Astrocyte (in vitro differentiated cells and primary cell): ENCODE measurements around the gene DNAH17. TPM values are rescaled to one million over a fixed set of nuclear protein-coding genes. Genes with fewer than 3 reads are reported as not detected.

Source experiments
- DNase-seq: peaks from one replicate; pipeline ENCODE4 v3.0.0-alpha.2; 2010; ENCODE audit warnings: low read depth
- FAIRE-seq: peaks from 2 replicates; lab custom pipeline; 2011; peaks lifted over from hg19 to GRCh38; lab: Jason Lieb, UNC
- H2AFZ ChIP-seq: 2 replicates; pipeline ENCODE4 v1.6.0; 2012; ENCODE audit warnings: low read depth, low read length, inconsistent platforms
- H3K27ac ChIP-seq: 2 replicates; pipeline ENCODE4 v1.5.1; 2011; ENCODE audit warnings: low read depth, low read length, inconsistent platforms
- H3K27me3 ChIP-seq: 2 replicates; pipeline ENCODE4 v1.6.0; 2011; ENCODE audit warnings: low read length, inconsistent platforms; ENCODE audit not compliant: insufficient read depth
- H3K36me3 ChIP-seq: 2 replicates; pipeline ENCODE4 v1.5.1; 2011; ENCODE audit warnings: low read length, inconsistent platforms; ENCODE audit not compliant: insufficient read depth
- H3K4me1 ChIP-seq: 2 replicates; pipeline ENCODE4 v1.5.1; 2011; ENCODE audit warnings: low read length, inconsistent platforms; ENCODE audit not compliant: insufficient read depth
- H3K4me2 ChIP-seq: 2 replicates; pipeline ENCODE4 v1.6.0; 2012; ENCODE audit warnings: low read length, inconsistent platforms
- H3K4me3 ChIP-seq: 2 replicates; pipeline ENCODE4 v1.5.1; 2011; ENCODE audit warnings: low read depth, mild to moderate bottlenecking, low read length, inconsistent platforms; ENCODE audit not compliant: insufficient read depth
- H3K79me2 ChIP-seq: 2 replicates; pipeline ENCODE4 v1.6.0; 2012; ENCODE audit warnings: mild to moderate bottlenecking, low read length, inconsistent platforms; ENCODE audit not compliant: insufficient read depth
- H3K9ac ChIP-seq: 2 replicates; pipeline ENCODE4 v1.6.0; 2012; ENCODE audit warnings: mild to moderate bottlenecking, low read length, inconsistent platforms
- H3K9me3 ChIP-seq: 2 replicates; pipeline ENCODE4 v1.5.1; 2012; ENCODE audit warnings: low read depth, mild to moderate bottlenecking, low read length, inconsistent platforms; ENCODE audit not compliant: insufficient read depth
- H4K20me1 ChIP-seq: 2 replicates; pipeline ENCODE4 v1.6.0; 2012; ENCODE audit warnings: low read length, inconsistent platforms; ENCODE audit not compliant: insufficient read depth
- H3K27ac Mint-ChIP-seq: one replicate; pipeline ENCODE4 v1.8.0; 2021; ENCODE audit warnings: mild to moderate bottlenecking, mixed read lengths; ENCODE audit not compliant: unreplicated experiment
- H3K27me3 Mint-ChIP-seq: one replicate; pipeline ENCODE4 v1.8.0; 2021; ENCODE audit warnings: low read depth, mixed read lengths; ENCODE audit not compliant: unreplicated experiment
- H3K36me3 Mint-ChIP-seq: one replicate; pipeline ENCODE4 v1.8.0; 2021; ENCODE audit warnings: low read depth, mixed read lengths; ENCODE audit not compliant: unreplicated experiment
- H3K4me1 Mint-ChIP-seq: one replicate; pipeline ENCODE4 v1.8.0; 2021; ENCODE audit warnings: low read depth, mixed read lengths; ENCODE audit not compliant: unreplicated experiment
- H3K4me3 Mint-ChIP-seq: one replicate; pipeline ENCODE4 v1.8.0; 2021; ENCODE audit warnings: mild to moderate bottlenecking, moderate library complexity, mixed read lengths; ENCODE audit not compliant: unreplicated experiment
- H3K9me3 Mint-ChIP-seq: one replicate; pipeline ENCODE4 v1.8.0; 2021; ENCODE audit warnings: mild to moderate bottlenecking, mixed read lengths; ENCODE audit not compliant: unreplicated experiment
- EZH2 ChIP-seq: IDR thresholded peaks from 2 replicates; pipeline ENCODE4 v1.6.1; 2012; ENCODE audit warnings: mild to moderate bottlenecking, low read length, inconsistent platforms; ENCODE audit not compliant: insufficient read depth
- total RNA-seq: library from RNA; stranded (reverse); gene quantifications from 2 replicates; pipeline ENCODE4 v1.2.1, GENCODE V29; 2021
- TF ChIP-seq, protein P1 (sequence below): IDR thresholded peaks from 2 replicates; pipeline ENCODE4 v1.5.1; 2011; ENCODE audit warnings: low read depth, mild to moderate bottlenecking, inconsistent platforms, low read length, moderate library complexity; ENCODE audit not compliant: insufficient read depth

Gene DNAH17
- total RNA-seq, 1 donor from 2014 or later, result 0.14 TPM

DNA sequence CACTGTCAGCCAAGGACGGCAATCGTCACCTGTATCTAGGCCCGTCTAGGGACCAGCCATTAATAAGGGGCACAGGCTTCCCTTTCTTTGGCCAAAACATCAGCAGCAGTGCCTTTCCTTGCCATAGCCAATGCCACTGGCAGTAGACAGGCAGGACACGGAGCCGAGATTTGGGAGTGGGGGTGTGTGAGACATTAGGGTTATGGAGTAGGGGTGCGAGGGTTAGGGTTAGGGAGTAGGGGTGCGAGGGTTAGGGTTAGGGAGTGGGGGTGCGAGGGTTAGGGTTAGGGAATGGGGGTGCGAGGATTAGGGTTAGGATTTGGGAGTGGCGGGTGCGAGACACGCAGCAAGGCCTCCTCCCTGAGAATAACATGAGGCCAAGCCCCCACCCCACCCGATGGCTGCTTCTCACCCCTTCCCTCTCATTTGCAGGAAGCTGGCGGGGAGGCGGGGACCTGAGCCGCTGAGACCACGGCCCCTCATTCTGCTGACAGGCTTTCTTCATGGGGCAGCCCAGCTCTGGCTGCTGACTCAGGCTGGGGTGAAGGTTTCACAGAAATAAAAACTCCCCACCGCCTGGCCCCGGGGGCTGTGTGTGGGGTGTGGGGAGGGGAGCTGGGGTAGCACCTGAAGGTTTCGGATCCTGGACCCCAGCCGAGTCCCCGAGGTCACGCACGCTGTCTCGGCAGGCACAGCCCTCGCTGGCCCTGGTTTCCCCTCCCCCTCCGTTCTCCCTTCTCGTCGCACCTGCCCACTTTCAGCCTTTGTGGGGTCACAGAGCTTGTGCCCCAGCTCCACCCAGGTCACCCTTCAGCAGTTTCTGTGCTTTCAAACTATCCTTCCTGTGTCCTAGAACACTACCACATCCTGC, 104.9 kb downstream of the DNAH17 start:
- Mint-ChIP-seq H3K4me1 (no peaks in the 10 kb centered on the region), H3K36me3 (no peaks in the 10 kb centered on the region), H3K4me3 (no peak overlapping the region), H3K9me3 (peaks cover 5% of the 10 kb centered on the region), H3K27ac (no peak overlapping the region), H3K27me3 (peaks cover 42% of the 10 kb centered on the region)
- Histone ChIP-seq H3K4me1 (no peaks in the 10 kb centered on the region), H3K4me2 (no peak overlapping the region), H4K20me1 (no peaks in the 10 kb centered on the region), H2AFZ (no peak overlapping the region), H3K4me3 (no peak overlapping the region), H3K79me2 (no peaks in the 10 kb centered on the region), H3K9me3 (peaks cover under 1% of the 10 kb centered on the region), H3K27ac (no peak overlapping the region), H3K36me3 (no peaks in the 10 kb centered on the region), H3K27me3 (peaks cover 5% of the 10 kb centered on the region), H3K9ac (no peak overlapping the region)
- FAIRE-seq, result no peak
- no peak for DNase-seq
- no peak for TF ChIP-seq EZH2
- TF ChIP-seq, protein P1, sequence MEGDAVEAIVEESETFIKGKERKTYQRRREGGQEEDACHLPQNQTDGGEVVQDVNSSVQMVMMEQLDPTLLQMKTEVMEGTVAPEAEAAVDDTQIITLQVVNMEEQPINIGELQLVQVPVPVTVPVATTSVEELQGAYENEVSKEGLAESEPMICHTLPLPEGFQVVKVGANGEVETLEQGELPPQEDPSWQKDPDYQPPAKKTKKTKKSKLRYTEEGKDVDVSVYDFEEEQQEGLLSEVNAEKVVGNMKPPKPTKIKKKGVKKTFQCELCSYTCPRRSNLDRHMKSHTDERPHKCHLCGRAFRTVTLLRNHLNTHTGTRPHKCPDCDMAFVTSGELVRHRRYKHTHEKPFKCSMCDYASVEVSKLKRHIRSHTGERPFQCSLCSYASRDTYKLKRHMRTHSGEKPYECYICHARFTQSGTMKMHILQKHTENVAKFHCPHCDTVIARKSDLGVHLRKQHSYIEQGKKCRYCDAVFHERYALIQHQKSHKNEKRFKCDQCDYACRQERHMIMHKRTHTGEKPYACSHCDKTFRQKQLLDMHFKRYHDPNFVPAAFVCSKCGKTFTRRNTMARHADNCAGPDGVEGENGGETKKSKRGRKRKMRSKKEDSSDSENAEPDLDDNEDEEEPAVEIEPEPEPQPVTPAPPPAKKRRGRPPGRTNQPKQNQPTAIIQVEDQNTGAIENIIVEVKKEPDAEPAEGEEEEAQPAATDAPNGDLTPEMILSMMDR, result no peak

DNA sequence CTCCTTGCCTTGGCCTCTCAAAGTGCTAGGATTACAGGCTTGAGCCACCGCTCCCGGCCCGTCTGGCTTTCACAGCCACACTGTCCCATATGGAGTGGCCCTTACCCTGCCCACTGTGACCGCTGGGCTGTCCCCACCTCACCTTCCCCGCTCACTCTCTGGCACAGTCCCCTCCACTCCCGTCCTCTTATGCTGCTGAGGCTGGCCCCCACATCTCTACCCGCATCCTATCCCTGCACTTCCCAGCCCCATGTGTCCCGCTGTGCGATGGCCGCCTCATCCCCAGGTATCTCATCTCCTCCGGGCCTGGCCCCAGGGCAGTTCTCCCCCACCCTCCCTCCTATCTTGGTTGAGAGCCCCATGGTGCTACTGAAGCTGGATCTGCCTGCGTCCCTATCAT, 105.6 kb downstream of the DNAH17 start:
- Mint-ChIP-seq H3K36me3 (no peaks in the 10 kb centered on the region), H3K9me3 (peaks cover 5% of the 10 kb centered on the region), H3K27me3 (peaks cover 43% of the 10 kb centered on the region), H3K4me3 (no peak overlapping the region), H3K4me1 (no peaks in the 10 kb centered on the region), H3K27ac (no peak overlapping the region)
- FAIRE-seq, result no peak
- Histone ChIP-seq H3K9ac (no peak overlapping the region), H3K4me1 (no peaks in the 10 kb centered on the region), H3K9me3 (peaks cover 2% of the 10 kb centered on the region), H4K20me1 (no peaks in the 10 kb centered on the region), H3K27me3 (peaks cover 5% of the 10 kb centered on the region), H3K4me2 (no peak overlapping the region), H3K4me3 (no peak overlapping the region), H2AFZ (no peak overlapping the region), H3K36me3 (no peaks in the 10 kb centered on the region), H3K27ac (no peak overlapping the region), H3K79me2 (no peaks in the 10 kb centered on the region)
- DNase-seq, result no peak
- TF ChIP-seq EZH2, result no peak
- TF ChIP-seq, protein P1, result no peak

DNA sequence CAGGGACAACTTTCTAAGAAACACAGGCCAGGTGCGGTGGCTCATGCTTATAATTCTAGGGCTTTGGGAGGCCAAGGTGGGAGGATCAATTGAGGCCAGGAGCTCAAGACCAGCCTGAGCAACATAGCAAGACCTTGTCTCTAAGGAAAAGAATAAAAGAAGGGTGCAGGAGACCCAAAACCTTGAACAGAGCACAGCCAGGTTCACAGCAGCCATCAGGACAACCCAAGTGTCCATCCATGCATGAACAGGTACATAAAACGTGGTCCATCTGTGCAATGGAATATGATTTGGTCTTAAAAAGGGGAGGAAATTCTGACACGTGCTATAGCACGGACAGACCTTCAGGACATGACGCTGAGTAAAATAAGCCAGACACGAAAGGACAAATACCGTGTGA, 107.8 kb downstream of the DNAH17 start:
- FAIRE-seq, result no peak
- H4K20me1 ChIP-seq, result no peaks in the 10 kb centered on the region
- H2AFZ ChIP-seq, result no peak overlapping the region
- H3K27me3 ChIP-seq, result no peaks in the 10 kb centered on the region
- no peak overlapping the region for H3K9ac ChIP-seq
- TF ChIP-seq, protein P1, result no peak
- no peak for TF ChIP-seq EZH2
- H3K9me3 Mint-ChIP-seq, result peaks cover 3% of the 10 kb centered on the region
- H3K4me1 ChIP-seq, result no peaks in the 10 kb centered on the region
- H3K27ac ChIP-seq, result no peak overlapping the region
- H3K79me2 ChIP-seq, result no peaks in the 10 kb centered on the region
- no peak overlapping the region for H3K4me2 ChIP-seq
- H3K4me3 Mint-ChIP-seq, result no peak overlapping the region
- no peak for DNase-seq
- no peaks in the 10 kb centered on the region for H3K36me3 Mint-ChIP-seq
- peaks cover 29% of the 10 kb centered on the region for H3K27me3 Mint-ChIP-seq
- H3K36me3 ChIP-seq, result no peaks in the 10 kb centered on the region
- no peaks in the 10 kb centered on the region for H3K4me1 Mint-ChIP-seq
- peaks cover 2% of the 10 kb centered on the region for H3K9me3 ChIP-seq
- H3K4me3 ChIP-seq, result no peak overlapping the region
- H3K27ac Mint-ChIP-seq, result no peak overlapping the region
